Neutrophil (primary cell): Measurements from ENCODE around the gene CLEC4D.

ENCODE experiments used
- H3K27ac ChIP-seq: fragments of 200-600 bp; sonication (generic); 2 replicates; pipeline ENCODE4 v1.5.1; 2016; ENCODE audit warnings: mild to moderate bottlenecking, moderate library complexity
- H3K27me3 ChIP-seq: fragments of 200-600 bp; sonication (generic); 2 replicates; pipeline ENCODE4 v1.6.0; 2016; ENCODE audit warnings: mild to moderate bottlenecking
- H3K36me3 ChIP-seq: fragments of 200-600 bp; sonication (generic); 2 replicates; pipeline ENCODE4 v1.5.1; 2017
- H3K4me1 ChIP-seq, 2 experiments: fragments of 200-600 bp in 1 of 2; sonication (generic) in 1 of 2; 1 replicate in 1 of 2; 2 replicates in 1 of 2; pipeline versions ENCODE4 v1.5.1 to v1.6.1; 2013 to 2016; ENCODE audit warnings: low read depth in 1 of 2, low read length in 1 of 2, mild to moderate bottlenecking in 1 of 2, moderate library complexity in 1 of 2; ENCODE audit not compliant: control insufficient read depth in 1 of 2, insufficient read depth in 1 of 2
- H3K4me3 ChIP-seq, 2 experiments: fragments of 200-600 bp in 1 of 2; sonication (generic) in 1 of 2; 1 replicate in 1 of 2; 2 replicates in 1 of 2; pipeline ENCODE4 v1.5.1; 2013 to 2016; ENCODE audit warnings: low read depth in 1 of 2, low read length in 1 of 2, mild to moderate bottlenecking in 1 of 2, moderate library complexity in 1 of 2
- H3K9me3 ChIP-seq: fragments of 200-600 bp; sonication (generic); 2 replicates; pipeline ENCODE4 v1.5.1; 2016
- TF ChIP-seq, protein P1 (sequence below): fragments of 200-600 bp; sonication (generic); IDR thresholded peaks from 2 replicates; pipeline ENCODE4 v1.5.1; 2016; ENCODE audit warnings: antibody characterized with exemption

The CLEC4D gene

GRCh38 chr12:8548192-8548591 lies 34.9 kb downstream of the CLEC4D start:
- Histone ChIP-seq H3K9me3 (no peaks in the 10 kb centered on the region), H3K4me3 (no peak overlapping the region), H3K36me3 (no peaks in the 10 kb centered on the region), H3K4me1 (peaks cover 23 to 27% of the 10 kb centered on the region in 2 experiments), H3K27ac (peak overlapping the region; percentile 1), H3K27me3 (no peaks in the 10 kb centered on the region)
- TF ChIP-seq, protein P1, sequence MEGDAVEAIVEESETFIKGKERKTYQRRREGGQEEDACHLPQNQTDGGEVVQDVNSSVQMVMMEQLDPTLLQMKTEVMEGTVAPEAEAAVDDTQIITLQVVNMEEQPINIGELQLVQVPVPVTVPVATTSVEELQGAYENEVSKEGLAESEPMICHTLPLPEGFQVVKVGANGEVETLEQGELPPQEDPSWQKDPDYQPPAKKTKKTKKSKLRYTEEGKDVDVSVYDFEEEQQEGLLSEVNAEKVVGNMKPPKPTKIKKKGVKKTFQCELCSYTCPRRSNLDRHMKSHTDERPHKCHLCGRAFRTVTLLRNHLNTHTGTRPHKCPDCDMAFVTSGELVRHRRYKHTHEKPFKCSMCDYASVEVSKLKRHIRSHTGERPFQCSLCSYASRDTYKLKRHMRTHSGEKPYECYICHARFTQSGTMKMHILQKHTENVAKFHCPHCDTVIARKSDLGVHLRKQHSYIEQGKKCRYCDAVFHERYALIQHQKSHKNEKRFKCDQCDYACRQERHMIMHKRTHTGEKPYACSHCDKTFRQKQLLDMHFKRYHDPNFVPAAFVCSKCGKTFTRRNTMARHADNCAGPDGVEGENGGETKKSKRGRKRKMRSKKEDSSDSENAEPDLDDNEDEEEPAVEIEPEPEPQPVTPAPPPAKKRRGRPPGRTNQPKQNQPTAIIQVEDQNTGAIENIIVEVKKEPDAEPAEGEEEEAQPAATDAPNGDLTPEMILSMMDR: no peak

GRCh38 chr12:8549381-8549780 lies 36.1 kb downstream of the CLEC4D start:
- no peak overlapping the region for H3K27ac ChIP-seq
- H3K36me3 ChIP-seq: no peaks in the 10 kb centered on the region
- H3K4me1 ChIP-seq: peaks cover 13 to 17% of the 10 kb centered on the region in 2 experiments
- TF ChIP-seq, protein P1: no peak
- H3K4me3 ChIP-seq: no peak overlapping the region
- no peaks in the 10 kb centered on the region for H3K27me3 ChIP-seq
- no peaks in the 10 kb centered on the region for H3K9me3 ChIP-seq

GRCh38 chr12:8553088-8553627 lies 39.9 kb downstream of the CLEC4D start:
- TF ChIP-seq, protein P1: no peak
- H3K9me3 ChIP-seq: no peaks in the 10 kb centered on the region
- no peak overlapping the region for H3K4me3 ChIP-seq
- no peaks in the 10 kb centered on the region for H3K27me3 ChIP-seq
- no peaks in the 10 kb centered on the region for H3K4me1 ChIP-seq
- H3K36me3 ChIP-seq: no peaks in the 10 kb centered on the region
- no peak overlapping the region for H3K27ac ChIP-seq

GRCh38 chr12:8554451-8555195 lies 41.3 kb downstream of the CLEC4D start:
- H3K36me3 ChIP-seq: peaks cover 8% of the 10 kb centered on the region
- TF ChIP-seq, protein P1: no peak
- no peaks in the 10 kb centered on the region for H3K4me1 ChIP-seq
- no peak overlapping the region for H3K4me3 ChIP-seq
- no peaks in the 10 kb centered on the region for H3K9me3 ChIP-seq
- H3K27ac ChIP-seq: no peak overlapping the region
- no peaks in the 10 kb centered on the region for H3K27me3 ChIP-seq

DNA sequence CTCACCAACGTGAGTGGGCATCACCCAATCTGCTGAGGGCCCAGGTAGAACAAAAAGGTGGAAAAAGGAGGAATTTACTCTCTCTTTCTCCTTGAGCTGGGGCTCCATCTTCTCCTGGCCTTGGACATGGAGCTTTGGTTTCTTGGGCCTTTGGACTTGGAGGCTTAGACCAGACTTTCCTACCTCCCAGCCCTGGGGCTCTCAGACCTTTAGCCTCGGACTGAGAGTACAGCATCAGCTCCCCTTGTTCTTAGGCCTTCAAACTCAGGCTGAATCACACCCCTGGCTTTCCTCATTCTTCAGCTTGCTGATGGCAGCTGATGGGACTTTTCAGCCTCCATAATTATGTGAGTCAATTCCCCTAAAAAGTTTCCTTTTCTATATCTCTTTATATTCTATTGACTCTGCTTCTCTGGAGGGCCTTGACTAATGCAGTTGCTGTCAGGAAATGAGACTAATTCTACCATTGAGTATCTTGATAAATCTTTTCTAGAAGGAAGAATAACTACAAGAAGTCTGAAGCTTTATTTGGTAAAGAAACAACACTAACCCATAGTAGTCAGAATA lies 43.3 kb downstream of the CLEC4D start:
- TF ChIP-seq, protein P1: no peak
- H3K9me3 ChIP-seq: no peaks in the 10 kb centered on the region
- H3K4me3 ChIP-seq: no peak overlapping the region
- H3K36me3 ChIP-seq: peaks cover 10% of the 10 kb centered on the region
- no peaks in the 10 kb centered on the region for H3K4me1 ChIP-seq
- H3K27ac ChIP-seq: no peak overlapping the region
- H3K27me3 ChIP-seq: no peaks in the 10 kb centered on the region
